GM12801 (cell line): ENCODE results near the gene ZNF500.

Source experiments
- TF ChIP-seq, protein P1 (sequence below): IDR thresholded peaks from one replicate; pipeline ENCODE4 v1.5.1; 2011; ENCODE audit warnings: control low read depth; ENCODE audit not compliant: insufficient read length; ENCODE audit errors: extremely low read depth

Gene ZNF500

DNA sequence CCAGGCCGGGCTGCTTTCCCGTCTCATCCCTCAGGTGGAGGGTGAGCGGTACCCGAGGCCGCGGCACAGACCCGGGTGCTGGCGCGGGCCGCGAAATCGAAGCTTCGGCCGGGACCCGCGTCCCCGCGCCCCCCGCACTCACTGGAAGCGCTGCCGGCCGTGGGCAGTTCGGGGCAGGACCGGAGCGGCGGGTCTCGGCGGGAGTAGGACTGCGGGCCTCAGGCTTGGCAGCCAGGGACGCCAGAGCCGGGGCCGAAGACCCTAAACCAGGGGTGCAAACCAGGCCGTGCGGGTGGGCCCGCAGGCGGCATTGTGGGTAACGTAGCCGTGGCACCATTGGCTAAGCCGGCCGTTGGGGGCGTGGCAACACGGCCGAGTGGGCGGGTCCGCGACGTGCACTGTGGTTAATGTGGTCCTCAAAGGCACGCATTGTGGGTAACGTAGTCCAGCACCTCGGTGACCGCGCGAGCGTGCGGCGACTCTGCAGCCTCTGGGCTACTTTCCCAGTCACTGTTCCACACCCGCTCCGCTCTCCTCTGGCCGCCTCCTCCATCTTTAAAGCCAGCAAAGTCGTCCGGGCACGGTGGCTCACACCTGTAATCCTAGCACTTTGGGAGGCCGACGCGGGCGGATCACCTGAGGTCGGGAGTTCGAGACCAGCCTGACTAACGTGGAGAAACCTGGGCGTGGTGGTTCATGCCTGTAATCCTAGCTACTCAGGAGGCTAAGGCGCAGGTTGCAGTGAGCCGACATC lies at the start of gene ZNF500:
Gene ZNF500 (minus strand): TSS at position 288 of the 754 bp plus-strand sequence. CDS start 1,184 bp downstream, outside the sequence.
- TF ChIP-seq, protein P1, sequence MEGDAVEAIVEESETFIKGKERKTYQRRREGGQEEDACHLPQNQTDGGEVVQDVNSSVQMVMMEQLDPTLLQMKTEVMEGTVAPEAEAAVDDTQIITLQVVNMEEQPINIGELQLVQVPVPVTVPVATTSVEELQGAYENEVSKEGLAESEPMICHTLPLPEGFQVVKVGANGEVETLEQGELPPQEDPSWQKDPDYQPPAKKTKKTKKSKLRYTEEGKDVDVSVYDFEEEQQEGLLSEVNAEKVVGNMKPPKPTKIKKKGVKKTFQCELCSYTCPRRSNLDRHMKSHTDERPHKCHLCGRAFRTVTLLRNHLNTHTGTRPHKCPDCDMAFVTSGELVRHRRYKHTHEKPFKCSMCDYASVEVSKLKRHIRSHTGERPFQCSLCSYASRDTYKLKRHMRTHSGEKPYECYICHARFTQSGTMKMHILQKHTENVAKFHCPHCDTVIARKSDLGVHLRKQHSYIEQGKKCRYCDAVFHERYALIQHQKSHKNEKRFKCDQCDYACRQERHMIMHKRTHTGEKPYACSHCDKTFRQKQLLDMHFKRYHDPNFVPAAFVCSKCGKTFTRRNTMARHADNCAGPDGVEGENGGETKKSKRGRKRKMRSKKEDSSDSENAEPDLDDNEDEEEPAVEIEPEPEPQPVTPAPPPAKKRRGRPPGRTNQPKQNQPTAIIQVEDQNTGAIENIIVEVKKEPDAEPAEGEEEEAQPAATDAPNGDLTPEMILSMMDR = no peak

DNA sequence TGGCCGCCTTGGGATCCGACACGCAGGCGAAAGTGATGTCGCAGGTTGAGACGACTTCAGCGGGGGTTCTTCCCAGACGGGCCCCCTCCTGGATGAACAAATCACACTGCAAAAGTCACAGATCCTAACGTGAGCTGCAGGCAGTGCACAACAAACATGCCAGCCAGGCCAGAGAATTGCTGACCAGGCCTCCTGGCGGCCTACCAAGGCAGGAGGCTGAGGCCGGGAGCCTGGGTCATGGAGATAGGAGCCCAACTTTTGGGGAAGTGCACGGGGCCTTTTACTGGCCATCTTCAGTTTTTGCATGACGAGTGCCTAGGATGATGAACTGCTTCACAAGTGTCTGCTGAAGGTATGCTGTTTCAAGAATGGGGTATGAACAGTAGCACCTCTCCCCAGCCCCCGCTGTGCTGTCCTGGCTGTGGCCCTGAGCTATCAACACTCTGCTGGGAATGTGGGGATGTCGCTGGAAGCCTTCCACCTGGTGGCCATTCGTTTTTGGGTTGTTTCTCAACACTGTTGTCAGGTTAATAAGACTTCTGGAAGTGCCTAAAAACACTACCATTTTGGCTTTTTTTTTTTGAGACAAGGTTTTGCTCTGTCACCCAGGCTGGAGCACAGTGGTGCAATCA lies 47.7 kb upstream of the ZNF500 start:
- TF ChIP-seq, protein P1 = no peak

DNA sequence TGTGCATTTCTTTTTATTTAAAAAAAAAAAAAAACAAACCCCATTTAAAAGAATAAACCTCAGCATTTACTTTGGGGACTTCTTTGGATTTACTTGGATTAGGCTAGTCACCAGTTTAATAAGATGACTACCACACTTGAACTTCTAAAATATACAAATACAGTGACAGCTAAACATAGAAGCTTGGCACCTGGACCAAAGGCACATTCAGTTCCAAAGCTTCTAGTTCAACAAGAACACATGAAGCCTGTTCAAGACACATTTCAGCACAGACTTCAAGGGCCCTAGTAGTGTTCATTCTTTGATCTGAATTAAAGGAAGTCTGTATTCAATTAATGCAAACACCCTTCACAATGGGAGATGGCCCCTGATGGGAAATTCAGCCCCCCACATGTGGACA lies 47.1 kb upstream of the ZNF500 start:
- TF ChIP-seq, protein P1 = no peak

DNA sequence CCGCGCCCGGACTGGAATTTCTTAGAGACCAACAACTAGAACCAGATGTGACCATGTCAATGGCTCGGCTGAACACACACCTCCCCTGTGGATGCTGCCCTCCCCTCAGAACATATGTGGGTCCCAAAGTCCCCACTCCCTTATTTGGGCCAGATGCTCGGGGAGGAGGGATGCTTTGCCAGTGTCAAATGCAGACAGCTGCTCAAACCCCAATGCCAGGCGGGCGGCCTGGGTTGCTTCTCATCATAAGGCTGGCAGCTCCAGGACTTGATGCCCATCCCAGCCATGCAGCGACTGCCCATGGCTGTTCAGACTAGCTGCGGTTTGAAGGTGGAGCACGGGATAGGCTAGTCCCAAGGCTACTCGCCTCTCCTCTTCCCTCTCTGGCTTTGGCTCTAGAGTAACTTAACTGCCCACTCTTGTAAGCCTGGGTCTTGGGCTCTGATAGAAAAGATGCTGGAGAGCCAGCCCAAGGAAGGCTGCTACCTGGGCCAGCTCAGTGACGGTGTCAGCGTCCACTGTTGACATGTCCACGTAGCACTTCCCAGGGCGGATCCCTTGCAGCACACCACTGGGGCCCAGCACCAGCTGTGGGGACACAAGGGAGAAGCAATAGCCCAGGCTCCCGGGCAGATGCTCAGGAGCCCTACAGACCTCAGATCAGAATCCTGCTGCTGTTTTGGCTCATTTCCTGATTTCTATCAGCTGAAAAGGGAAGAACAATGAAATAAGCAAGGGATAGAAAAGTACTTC lies 46.5 kb upstream of the ZNF500 start:
- TF ChIP-seq, protein P1 = no peak

DNA sequence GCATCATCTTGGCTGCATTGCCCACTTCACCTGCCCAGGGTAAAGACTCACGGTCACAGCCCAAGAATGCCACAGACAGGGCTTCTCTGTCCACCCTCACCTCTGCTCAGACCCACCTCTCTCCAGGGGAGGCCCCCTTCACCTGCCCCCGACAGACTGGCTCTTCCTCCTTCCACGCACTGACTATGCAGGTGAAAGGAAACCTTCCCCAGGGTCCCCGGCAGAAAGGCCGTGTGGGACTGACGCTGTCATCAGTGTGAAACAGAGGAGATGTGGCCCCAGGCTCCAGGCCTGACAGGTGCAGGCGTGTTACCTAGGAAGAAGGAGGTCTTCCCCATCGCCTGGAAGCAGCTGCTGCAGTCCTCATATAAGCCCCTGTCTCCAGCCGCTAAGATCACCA lies 44.8 kb upstream of the ZNF500 start:
- TF ChIP-seq, protein P1 = no peak

DNA sequence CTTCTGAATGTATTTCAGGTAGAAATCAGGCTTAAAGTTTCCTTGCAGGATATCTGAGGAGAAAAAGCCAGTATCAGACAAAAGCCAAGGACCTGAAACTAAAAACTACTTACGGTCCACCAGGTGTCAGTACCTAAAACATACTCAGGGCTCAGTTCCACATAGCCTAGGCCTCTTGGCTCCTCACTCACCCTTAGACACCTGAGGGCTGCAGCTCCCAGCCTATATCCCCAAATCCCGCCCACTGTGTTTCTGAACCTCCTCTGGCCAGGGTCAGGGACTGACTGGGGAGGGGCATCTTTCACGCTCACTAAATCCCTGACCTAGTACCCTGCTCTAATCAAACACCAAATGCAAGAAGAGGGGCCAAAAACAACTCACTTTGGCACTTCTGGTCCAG lies 44.3 kb upstream of the ZNF500 start:
- TF ChIP-seq, protein P1 = no peak

DNA sequence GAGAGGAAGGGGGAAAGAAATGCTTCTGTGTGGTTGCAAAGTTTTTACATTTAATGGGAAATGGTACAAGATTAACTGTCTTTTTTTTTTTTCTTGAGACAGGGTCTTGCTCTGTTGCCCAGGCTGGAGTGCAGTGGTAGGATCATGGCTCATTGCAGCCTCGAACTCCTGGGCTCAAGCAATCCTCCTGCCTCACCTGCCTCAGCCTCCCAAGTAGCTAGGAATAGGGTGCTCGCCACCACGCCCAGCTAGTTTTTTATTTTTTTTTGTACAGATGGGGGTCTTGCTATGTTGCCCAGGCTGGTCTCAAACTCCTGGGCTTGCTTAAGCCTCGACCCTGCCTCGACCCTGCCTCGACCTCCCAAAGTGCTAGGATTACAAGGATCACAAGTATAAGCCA lies 39.3 kb upstream of the ZNF500 start:
- TF ChIP-seq, protein P1 = no peak
